Measurements from ENCODE around the gene NCBP3. TPM values are rescaled to one million over a fixed set of nuclear protein-coding genes. Genes with fewer than 3 reads are reported as not detected.

Gene NCBP3
- total RNA-seq, 2 experiments from 2014 or later: 35.9 to 44.6 TPM

DNA sequence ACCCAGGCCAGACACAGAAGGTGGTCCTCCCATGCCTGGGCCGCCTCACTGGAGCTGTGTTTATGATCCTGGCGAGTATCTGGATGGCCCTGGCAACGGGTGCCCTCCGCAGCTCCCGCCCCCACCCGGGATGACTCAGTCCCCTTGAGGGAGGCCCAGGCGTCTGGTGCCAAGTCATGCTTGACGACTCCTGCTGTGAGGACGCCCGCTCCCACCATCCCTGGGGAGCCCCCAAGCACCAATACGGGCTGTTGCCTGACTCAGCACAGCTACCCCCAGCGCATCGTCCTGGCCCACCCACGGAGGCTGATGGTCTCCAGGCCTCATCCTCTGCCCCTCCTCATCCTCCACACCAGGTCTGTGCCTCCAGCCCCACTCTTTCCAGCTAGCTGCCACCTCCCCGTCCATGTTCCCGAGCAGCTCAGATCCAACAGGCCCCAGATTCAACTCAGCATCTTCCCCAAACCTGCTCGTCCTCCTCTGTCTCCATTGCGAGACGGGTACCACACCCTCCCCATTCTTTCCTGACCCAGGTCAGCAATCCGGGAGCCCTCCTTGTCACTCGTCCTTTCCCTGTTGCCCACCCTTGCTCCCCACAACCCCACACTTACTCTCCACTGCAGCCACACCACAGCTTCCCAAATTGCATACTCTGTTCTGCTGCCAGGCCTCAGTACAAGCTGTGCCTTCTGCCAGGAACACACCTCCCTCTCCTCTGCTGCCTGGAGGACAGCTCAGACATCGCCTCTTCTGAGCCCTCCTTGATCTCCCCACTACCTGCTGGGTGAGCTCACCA, 44.2 kb upstream of the NCBP3 start:
- H3K4me3 Mint-ChIP-seq: no peak overlapping the region
- H3K27me3 Mint-ChIP-seq: no peaks in the 10 kb centered on the region
- peak overlapping the region; percentile 26 for H3K27ac Mint-ChIP-seq
- peaks cover 57% of the 10 kb centered on the region for H3K4me1 Mint-ChIP-seq
- POLR2A ChIA-PET: interaction anchor here (0.6 kb wide), 1 partner anchor 1598 kb away, joined by 3 read pairs; no protein-coding TSS in a partner anchor
- no peaks in the 10 kb centered on the region for H3K36me3 Mint-ChIP-seq (ENCODE audit: low read depth)
- DNase-seq (peak; percentile 69), ATAC-seq (no peak)
- CTCF ChIA-PET: interaction anchor here (1.0 to 2.8 kb wide), 2 partner anchors 24 to 44 kb away, joined by 4 to 10 read pairs; partner anchors contain the start of gene NCBP3
- no peaks in the 10 kb centered on the region for H3K9me3 Mint-ChIP-seq (ENCODE audit: low read depth)
- intact Hi-C loops (cut with DNase I, micrococcal nuclease): loop anchor here in 1 of 2 experiments (5.0 kb wide), 2 partner anchors 168 to 372 kb away; partner anchors contain the start of genes ANKFY1 and HASPIN

DNA sequence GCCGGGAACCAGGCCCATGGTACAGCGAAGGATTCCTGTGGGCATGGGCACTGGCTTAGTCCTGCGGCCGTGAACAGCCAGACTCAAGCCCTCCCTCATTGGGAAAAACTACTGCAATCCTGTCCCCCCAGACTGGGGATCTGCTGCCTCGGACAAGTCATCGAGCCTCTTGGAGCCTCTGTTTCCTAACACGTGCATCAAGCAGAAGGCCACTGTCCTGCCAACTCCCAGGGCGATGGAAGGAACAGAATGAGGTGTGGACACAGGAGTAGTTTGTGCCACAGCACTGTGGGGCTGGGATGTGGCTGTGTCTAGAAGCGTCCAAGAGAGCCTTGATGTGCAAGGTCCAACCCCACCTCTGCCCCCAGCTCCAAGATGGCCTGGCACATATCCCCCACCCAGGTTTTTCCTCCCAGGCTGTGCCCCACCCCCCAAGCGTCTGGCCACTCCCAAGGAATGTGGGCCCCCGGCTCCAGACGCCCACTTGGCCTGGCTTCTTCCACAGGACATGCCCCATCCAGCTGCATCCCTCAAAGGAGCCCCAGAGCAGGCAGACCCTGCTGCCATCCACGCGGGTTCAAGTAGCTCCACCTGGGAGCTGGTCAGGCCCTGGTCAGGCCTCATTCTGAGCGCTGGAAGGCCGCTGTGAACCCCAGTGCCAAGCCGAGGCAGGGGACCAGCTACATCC, 43.4 kb upstream of the NCBP3 start:
- no peaks in the 10 kb centered on the region for H3K9me3 Mint-ChIP-seq (ENCODE audit: low read depth)
- peaks cover 57% of the 10 kb centered on the region for H3K4me1 Mint-ChIP-seq
- H3K36me3 Mint-ChIP-seq (ENCODE audit: low read depth): no peaks in the 10 kb centered on the region
- H3K27me3 Mint-ChIP-seq: no peaks in the 10 kb centered on the region
- H3K4me3 Mint-ChIP-seq: no peak overlapping the region
- POLR2A ChIA-PET: interaction anchor here (0.6 kb wide), 1 partner anchor 1598 kb away, joined by 3 read pairs; no protein-coding TSS in a partner anchor
- no peak overlapping the region for H3K27ac Mint-ChIP-seq
- CTCF ChIA-PET: interaction anchor here (0.8 to 2.8 kb wide), 3 partner anchors 25 to 43 kb away, joined by 4 to 10 read pairs (median 4); partner anchors contain the start of genes NCBP3 and P2RX1
- DNase-seq (no peak), ATAC-seq (no peak)
- intact Hi-C loops (cut with DNase I, micrococcal nuclease): loop anchor here in 1 of 2 experiments (5.0 kb wide), 2 partner anchors 167 to 373 kb away; partner anchors contain the start of genes ANKFY1 and HASPIN

DNA sequence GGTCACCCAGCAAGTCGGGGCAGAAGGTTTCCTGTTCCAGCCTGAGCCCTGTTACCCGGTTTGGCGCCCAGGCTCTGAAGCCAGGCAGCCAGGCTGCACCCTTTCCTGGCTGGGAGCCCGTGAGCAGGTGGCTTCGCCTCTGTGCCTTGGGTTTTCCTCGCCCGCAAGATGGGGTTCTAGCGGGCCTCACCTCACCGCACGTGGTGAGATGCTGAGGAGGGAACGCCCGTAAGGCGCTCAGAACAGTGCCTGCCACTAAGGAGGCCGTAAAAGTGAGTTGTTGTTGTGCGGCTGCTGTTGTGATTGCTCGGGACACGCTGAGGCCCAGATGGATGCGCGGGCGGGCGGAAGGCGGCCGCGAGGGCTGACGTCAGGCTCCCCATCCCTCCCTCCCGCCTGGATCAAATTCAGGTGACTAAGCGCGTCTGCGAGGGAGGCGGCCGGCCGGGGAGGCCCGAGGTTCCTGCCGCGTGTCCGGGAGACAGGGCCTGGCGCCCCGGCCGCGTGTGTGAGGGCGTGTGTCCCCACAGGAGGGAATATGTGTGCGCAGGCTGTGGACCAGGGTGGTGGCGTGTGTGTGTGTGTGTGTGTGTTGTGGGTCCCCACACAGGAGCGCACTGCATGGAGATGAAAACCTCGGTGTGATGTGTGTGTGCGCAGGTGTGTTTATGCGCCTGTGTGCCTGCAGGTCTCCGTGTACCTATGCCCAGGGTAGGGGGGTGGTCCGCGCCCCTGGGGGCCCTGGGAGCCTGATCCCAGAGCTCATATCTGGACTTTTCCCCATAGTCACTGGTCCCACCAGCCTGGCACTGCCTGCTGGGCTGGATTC, 42.5 kb upstream of the NCBP3 start:
- H3K4me1 Mint-ChIP-seq: peaks cover 52% of the 10 kb centered on the region
- ChIA-PET POLR2A (no interaction called here), CTCF (interaction anchor here (0.8 to 2.8 kb wide), 3 partner anchors 24 to 28 kb away, joined by 3 to 10 read pairs (median 4); partner anchors contain the start of gene P2RX1)
- no peaks in the 10 kb centered on the region for H3K27me3 Mint-ChIP-seq
- no peaks in the 10 kb centered on the region for H3K9me3 Mint-ChIP-seq (ENCODE audit: low read depth)
- H3K27ac Mint-ChIP-seq: no peak overlapping the region
- no peaks in the 10 kb centered on the region for H3K36me3 Mint-ChIP-seq (ENCODE audit: low read depth)
- H3K4me3 Mint-ChIP-seq: no peak overlapping the region
- ATAC-seq: no peak
- intact Hi-C loops (cut with DNase I, micrococcal nuclease): no loop called here
- DNase-seq: peak; percentile 29

DNA sequence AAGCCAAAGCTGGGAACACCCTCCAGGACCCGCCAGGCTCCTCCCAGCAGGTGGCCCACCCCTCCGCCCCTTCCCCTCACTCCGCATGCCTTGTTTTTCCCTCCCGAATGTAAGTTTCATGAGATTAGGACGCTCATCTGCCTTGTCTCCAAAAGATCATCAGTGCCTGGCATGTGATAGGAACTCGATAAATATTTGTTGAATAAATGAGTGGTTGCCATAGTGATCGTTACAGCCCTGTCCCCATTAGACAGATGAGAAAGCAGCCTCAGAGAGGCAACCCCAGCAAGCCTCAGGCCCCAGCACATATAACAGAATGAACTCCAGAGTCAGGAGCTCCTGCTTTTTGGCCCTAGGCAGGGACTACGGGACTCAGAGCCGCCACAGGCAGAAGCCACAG, 41.8 kb upstream of the NCBP3 start:
- ATAC-seq (no peak), DNase-seq (no peak)
- H3K4me3 Mint-ChIP-seq: no peak overlapping the region
- no peaks in the 10 kb centered on the region for H3K36me3 Mint-ChIP-seq (ENCODE audit: low read depth)
- CTCF ChIA-PET: interaction anchor here (1.0 kb wide), 1 partner anchor 24 kb away, joined by 3 read pairs; no protein-coding TSS in a partner anchor
- peak overlapping the region; percentile 38 for H3K27ac Mint-ChIP-seq
- H3K4me1 Mint-ChIP-seq: peaks cover 49% of the 10 kb centered on the region
- no peaks in the 10 kb centered on the region for H3K27me3 Mint-ChIP-seq
- H3K9me3 Mint-ChIP-seq (ENCODE audit: low read depth): no peaks in the 10 kb centered on the region
- intact Hi-C loops (cut with DNase I, micrococcal nuclease): no loop called here
- POLR2A ChIA-PET: no interaction called here

DNA sequence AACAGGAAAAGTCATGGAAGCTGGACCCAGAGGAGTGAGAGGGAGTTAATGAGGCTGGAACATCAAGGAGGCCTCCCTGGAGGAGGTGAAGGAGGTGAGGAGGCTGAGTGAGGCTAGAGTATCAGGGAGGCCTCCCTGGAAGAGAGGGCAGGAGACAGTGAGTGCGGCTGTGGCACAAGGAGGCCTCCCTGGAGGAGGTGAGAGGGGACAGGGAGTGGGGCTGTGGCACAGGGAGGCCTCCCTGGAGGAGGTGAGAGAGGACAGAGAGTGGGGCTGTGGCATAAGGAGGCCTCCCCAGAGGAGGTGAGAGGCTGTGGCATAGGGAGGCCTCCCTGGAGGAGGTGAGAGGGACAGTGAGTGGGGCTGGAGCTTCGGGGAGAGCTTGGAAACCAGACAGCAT, 41.3 kb upstream of the NCBP3 start:
- Mint-ChIP-seq H3K36me3 (ENCODE audit: low read depth) (no peaks in the 10 kb centered on the region), H3K27me3 (no peaks in the 10 kb centered on the region), H3K4me3 (no peak overlapping the region), H3K27ac (peak overlapping the region; percentile 22), H3K4me1 (peaks cover 49% of the 10 kb centered on the region), H3K9me3 (ENCODE audit: low read depth) (no peaks in the 10 kb centered on the region)
- CTCF ChIA-PET: no interaction called here
- DNase-seq: no peak
- no peak for ATAC-seq
- POLR2A ChIA-PET: no interaction called here
- intact Hi-C loops (cut with DNase I, micrococcal nuclease): no loop called here

DNA sequence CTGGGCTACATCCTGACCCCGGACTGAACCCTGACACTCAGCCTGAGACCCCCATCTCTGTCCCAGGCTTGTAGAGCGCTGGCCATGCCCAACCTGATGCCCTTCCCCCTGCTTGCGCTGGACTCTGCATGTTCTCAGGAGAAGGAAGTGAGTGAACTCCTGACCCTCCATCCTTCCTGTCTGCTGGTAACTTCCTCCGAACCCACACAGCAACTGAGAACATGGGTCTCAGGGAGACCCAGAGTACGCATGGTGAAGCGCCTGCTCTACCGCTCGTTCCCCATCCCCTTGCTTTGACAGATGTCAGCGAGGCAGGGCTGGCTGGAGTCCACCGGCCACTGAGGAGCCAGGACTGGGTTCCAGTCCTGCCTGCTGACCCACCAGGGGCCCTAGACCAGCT, 40.7 kb upstream of the NCBP3 start:
- H3K27me3 Mint-ChIP-seq: no peaks in the 10 kb centered on the region
- H3K4me1 Mint-ChIP-seq: peaks cover 45% of the 10 kb centered on the region
- H3K36me3 Mint-ChIP-seq (ENCODE audit: low read depth): no peaks in the 10 kb centered on the region
- intact Hi-C loops (cut with DNase I, micrococcal nuclease): no loop called here
- peak overlapping the region; percentile 21 for H3K27ac Mint-ChIP-seq
- DNase-seq (no peak), ATAC-seq (peak; percentile 24)
- POLR2A ChIA-PET: no interaction called here
- CTCF ChIA-PET: no interaction called here
- H3K9me3 Mint-ChIP-seq (ENCODE audit: low read depth): no peaks in the 10 kb centered on the region
- H3K4me3 Mint-ChIP-seq: no peak overlapping the region

DNA sequence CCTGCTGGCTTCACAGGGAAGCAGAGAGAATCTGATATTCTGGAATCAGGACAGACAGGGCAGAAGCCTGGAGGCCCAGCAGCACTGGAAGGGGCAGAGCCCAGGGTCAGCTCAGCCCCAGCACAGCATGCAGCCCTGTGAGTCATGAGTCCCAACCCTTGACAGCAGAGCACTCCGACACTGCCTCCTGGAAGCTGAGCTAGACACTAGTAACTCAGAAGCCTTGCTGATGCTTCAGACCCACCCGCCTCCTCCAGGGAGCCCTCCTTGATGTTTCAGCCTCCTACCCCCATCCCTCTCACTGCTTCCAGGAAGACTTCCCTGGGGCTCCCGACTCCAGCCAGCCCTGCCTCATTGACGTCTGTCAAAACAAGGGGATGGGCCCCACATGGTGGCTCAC, 39.9 kb upstream of the NCBP3 start:
- ChIA-PET CTCF (interaction anchor here (0.6 kb wide), 1 partner anchor 27 kb away, joined by 3 read pairs; no protein-coding TSS in a partner anchor), POLR2A (no interaction called here)
- Mint-ChIP-seq H3K9me3 (ENCODE audit: low read depth) (no peaks in the 10 kb centered on the region), H3K4me1 (peaks cover 37% of the 10 kb centered on the region), H3K36me3 (ENCODE audit: low read depth) (no peaks in the 10 kb centered on the region), H3K27me3 (no peaks in the 10 kb centered on the region), H3K27ac (no peak overlapping the region), H3K4me3 (no peak overlapping the region)
- intact Hi-C loops (cut with DNase I, micrococcal nuclease): no loop called here
- no peak for DNase-seq
- no peak for ATAC-seq

GRCh38 chr17:3885271-3885670, 39.2 kb upstream of the NCBP3 start:
- ChIA-PET POLR2A (no interaction called here), CTCF (interaction anchor here (0.6 to 1.5 kb wide), 4 partner anchors 8 to 28 kb away, joined by 3 to 4 read pairs (median 3); partner anchors contain the start of gene CAMKK1)
- DNase-seq (no peak), ATAC-seq (no peak)
- H3K4me3 Mint-ChIP-seq: no peak overlapping the region
- H3K36me3 Mint-ChIP-seq (ENCODE audit: low read depth): no peaks in the 10 kb centered on the region
- no peak overlapping the region for H3K27ac Mint-ChIP-seq
- H3K27me3 Mint-ChIP-seq: no peaks in the 10 kb centered on the region
- H3K4me1 Mint-ChIP-seq: peaks cover 32% of the 10 kb centered on the region
- intact Hi-C loops (cut with DNase I, micrococcal nuclease): no loop called here
- no peaks in the 10 kb centered on the region for H3K9me3 Mint-ChIP-seq (ENCODE audit: low read depth)

DNA sequence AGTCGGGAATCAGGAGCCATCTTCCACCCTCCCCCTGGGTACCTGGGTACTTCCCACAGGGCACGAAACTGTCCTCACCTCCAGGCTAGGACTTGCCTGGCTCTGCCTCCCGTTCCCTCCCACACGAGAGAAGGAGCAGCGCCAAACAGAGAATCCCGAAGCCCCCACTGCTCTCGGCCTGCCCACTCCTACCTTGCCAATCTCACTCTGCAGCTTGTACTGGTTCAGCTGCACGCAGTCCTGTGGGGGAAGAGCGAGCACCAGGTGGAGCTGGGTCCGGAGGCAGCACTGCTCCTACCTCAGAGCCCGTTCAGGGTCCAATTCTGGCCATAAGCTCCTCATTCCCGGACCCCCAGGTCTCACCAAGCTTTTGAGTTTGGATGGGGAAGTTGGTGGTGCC, 38.1 kb upstream of the NCBP3 start:
- ATAC-seq (no peak), DNase-seq (no peak)
- intact Hi-C loops (cut with DNase I, micrococcal nuclease): no loop called here
- Mint-ChIP-seq H3K27me3 (no peaks in the 10 kb centered on the region), H3K4me3 (no peak overlapping the region), H3K36me3 (ENCODE audit: low read depth) (no peaks in the 10 kb centered on the region), H3K9me3 (ENCODE audit: low read depth) (no peaks in the 10 kb centered on the region), H3K27ac (no peak overlapping the region), H3K4me1 (peaks cover 29% of the 10 kb centered on the region)
- POLR2A ChIA-PET: no interaction called here
- CTCF ChIA-PET: interaction anchor here (0.8 to 1.5 kb wide), 3 partner anchors 9 to 22 kb away, joined by 3 to 4 read pairs (median 4); partner anchors contain the start of gene CAMKK1

DNA sequence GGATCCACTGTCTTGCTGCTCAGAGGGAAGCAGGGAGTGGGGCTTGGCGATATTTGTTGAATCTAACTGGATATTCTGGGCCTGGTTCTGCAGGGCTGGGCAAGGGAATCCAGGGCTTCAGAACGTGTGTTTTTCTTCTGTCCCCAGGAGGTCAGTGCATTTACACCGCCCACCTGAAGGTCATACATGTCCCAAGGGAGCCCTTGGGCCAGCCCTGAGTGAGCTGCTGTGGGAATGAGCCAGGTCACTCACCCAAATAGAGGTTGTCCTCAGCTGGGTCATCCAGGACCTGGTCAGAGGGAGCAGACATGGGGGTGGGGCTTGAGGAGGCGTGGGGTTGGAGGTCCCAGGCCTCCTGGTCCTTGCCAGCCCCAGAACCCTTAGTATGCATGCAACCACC, 36.2 kb upstream of the NCBP3 start:
- no peaks in the 10 kb centered on the region for H3K36me3 Mint-ChIP-seq (ENCODE audit: low read depth)
- H3K4me3 Mint-ChIP-seq: no peak overlapping the region
- ChIA-PET CTCF (interaction anchor here (0.9 kb wide), 1 partner anchor 32 kb away, joined by 5 read pairs; no protein-coding TSS in a partner anchor), POLR2A (no interaction called here)
- H3K27me3 Mint-ChIP-seq: no peaks in the 10 kb centered on the region
- peaks cover 13% of the 10 kb centered on the region for H3K4me1 Mint-ChIP-seq
- intact Hi-C loops (cut with DNase I, micrococcal nuclease): no loop called here
- H3K9me3 Mint-ChIP-seq (ENCODE audit: low read depth): no peaks in the 10 kb centered on the region
- DNase-seq: no peak
- ATAC-seq: no peak
- H3K27ac Mint-ChIP-seq: no peak overlapping the region

- ATAC-seq (no peak), DNase-seq (no peak)
- Mint-ChIP-seq H3K4me3 (no peak overlapping the region), H3K27me3 (no peaks in the 10 kb centered on the region), H3K9me3 (ENCODE audit: low read depth) (no peaks in the 10 kb centered on the region), H3K36me3 (ENCODE audit: low read depth) (peaks cover under 1% of the 10 kb centered on the region), H3K4me1 (peaks cover under 1% of the 10 kb centered on the region), H3K27ac (no peak overlapping the region)
- intact Hi-C loops (cut with DNase I, micrococcal nuclease): no loop called here
- ChIA-PET POLR2A (no interaction called here), CTCF (no interaction called here)
These were observed 34.9 kb upstream of the NCBP3 start for GRCh38 chr17:3880983-3881382.
